H1 (cell line): ENCODE results near the gene CDH22. TPM values are rescaled to one million over a fixed set of nuclear protein-coding genes. Genes with fewer than 3 reads are reported as not detected.

ENCODE experiments used
- CTCF ChIA-PET: fragments of 300-600 bp; sonication (Branson Sonifier 250); formaldehyde crosslinking; loops from one replicate; lab custom pipeline; 2021; ENCODE audit not compliant: partially characterized antibody; lab: Charles Lee
- POLR2A ChIA-PET: fragments of 300-600 bp; sonication (Branson Sonifier 250); formaldehyde crosslinking; loops from one replicate; lab custom pipeline; 2021; ENCODE audit warnings: inconsistent platforms; ENCODE audit not compliant: partially characterized antibody; lab: Charles Lee
- DNase-seq, 2 experiments: peaks; one replicate each; pipeline versions ENCODE4 v3.0.0 to v3.0.0-alpha.2; 2010 to 2022; ENCODE audit warnings: low spot score in 2 of 2, low read depth in 1 of 2, mixed read lengths in 1 of 2
- FAIRE-seq: peaks from 2 replicates; lab custom pipeline; 2011; peaks lifted over from hg19 to GRCh38; lab: Jason Lieb, UNC
- H2AFZ ChIP-seq: 2 replicates; pipeline ENCODE4 v1.8.1; 2012; ENCODE audit warnings: low read length, inconsistent platforms
- H2AK5ac ChIP-seq: 2 replicates; pipeline ENCODE4 v1.6.1; 2013; ENCODE audit warnings: low read depth, low read length
- H2BK120ac ChIP-seq: replicated peaks from 2 replicates; pipeline ENCODE3; 2013; ENCODE audit warnings: low read depth, low read length, inconsistent platforms
- H2BK12ac ChIP-seq: 2 replicates; pipeline ENCODE4 v1.6.1; 2013; ENCODE audit warnings: low read depth, low read length
- H2BK15ac ChIP-seq: 2 replicates; pipeline ENCODE4 v1.6.1; 2013; ENCODE audit warnings: low read length
- H2BK20ac ChIP-seq: 2 replicates; pipeline ENCODE4 v1.6.1; 2013; ENCODE audit warnings: low read length
- H2BK5ac ChIP-seq: 2 replicates; pipeline ENCODE4 v1.6.1; 2013; ENCODE audit warnings: low read depth, low read length
- H3K14ac ChIP-seq: 2 replicates; pipeline ENCODE4 v1.6.1; 2013; ENCODE audit warnings: inconsistent platforms; ENCODE audit not compliant: insufficient read length
- H3K18ac ChIP-seq: 2 replicates; pipeline ENCODE4 v1.6.1; 2013; ENCODE audit warnings: low read length; ENCODE audit errors: extremely low read depth
- H3K23ac ChIP-seq: 2 replicates; pipeline ENCODE4 v1.6.1; 2013; ENCODE audit warnings: inconsistent platforms; ENCODE audit not compliant: insufficient read length
- H3K23me2 ChIP-seq: 2 replicates; pipeline ENCODE4 v1.6.1; 2013; ENCODE audit warnings: low read depth, low read length
- H3K27ac ChIP-seq: 2 replicates; pipeline ENCODE4 v1.6.1; 2011; ENCODE audit warnings: low read depth, low read length, inconsistent platforms
- H3K27me3 ChIP-seq, 4 experiments: replicated peaks in 1 of 4; 1 replicate in 1 of 4; 2 replicates in 3 of 4; pipeline versions ENCODE4 v1.6.1 to v1.8.1; 2011 to 2013; ENCODE audit warnings: low read length in 3 of 4, mild to moderate bottlenecking in 3 of 4, inconsistent platforms in 2 of 4, mixed read lengths in 2 of 4, moderate library complexity in 1 of 4; ENCODE audit not compliant: control insufficient read depth in 3 of 4, insufficient read depth in 3 of 4; ENCODE audit errors: extremely low read depth in 1 of 4
- H3K36me3 ChIP-seq, 4 experiments: 2 replicates each; pipeline versions ENCODE4 v1.6.1 to v1.8.1; 2011 to 2013; ENCODE audit warnings: mild to moderate bottlenecking in 4 of 4, low read length in 3 of 4, moderate library complexity in 2 of 4, control low read depth in 1 of 4, inconsistent platforms in 1 of 4; ENCODE audit not compliant: insufficient read depth in 4 of 4, control insufficient read depth in 2 of 4
- H3K4ac ChIP-seq: replicated peaks from 2 replicates; pipeline ENCODE3; 2013; ENCODE audit warnings: low read length, low read depth, mixed read lengths, inconsistent platforms; ENCODE audit not compliant: insufficient read length
- H3K4me1 ChIP-seq, 4 experiments: replicated peaks in 1 of 4; 1 replicate in 1 of 4; 2 replicates in 3 of 4; pipeline versions ENCODE4 v1.6.1 to v1.8.1; 2011 to 2013; ENCODE audit warnings: low read length in 3 of 4, inconsistent platforms in 2 of 4, mixed read lengths in 1 of 4; ENCODE audit not compliant: insufficient read depth in 4 of 4, control insufficient read depth in 3 of 4
- H3K4me2 ChIP-seq, 2 experiments: 2 replicates each; pipeline versions ENCODE4 v1.6.1 to v1.8.1; 2011 to 2013; ENCODE audit warnings: low read depth in 2 of 2, low read length in 2 of 2, control low read depth in 1 of 2, inconsistent platforms in 1 of 2, mild to moderate bottlenecking in 1 of 2; ENCODE audit not compliant: insufficient read depth in 1 of 2
- H3K4me3 ChIP-seq, 4 experiments: fragments of 200-600, 300-600 bp in 1 of 4; sonication (generic), shearing (Covaris generic), sonication (Bioruptor Twin) in 1 of 4; 2 replicates each; pipeline versions ENCODE4 v1.5.1 to v1.8.1; 2011 to 2016; ENCODE audit warnings: low read length in 4 of 4, low read depth in 3 of 4, control low read depth in 2 of 4, inconsistent platforms in 2 of 4, mild to moderate bottlenecking in 2 of 4, mixed read lengths in 1 of 4, moderate library complexity in 1 of 4; ENCODE audit not compliant: insufficient read depth in 2 of 4; ENCODE audit errors: extremely low read depth in 1 of 4
- H3K56ac ChIP-seq: replicated peaks from 2 replicates; pipeline ENCODE3; 2013; ENCODE audit warnings: low read depth, mild to moderate bottlenecking, mixed read lengths, low read length, inconsistent platforms; ENCODE audit not compliant: insufficient read length
- H3K79me1 ChIP-seq: 2 replicates; pipeline ENCODE4 v1.6.1; 2013; ENCODE audit warnings: low read depth, low read length, control low read depth
- H3K79me2 ChIP-seq, 2 experiments: 2 replicates each; pipeline versions ENCODE4 v1.6.1 to v1.8.1; 2012 to 2013; ENCODE audit warnings: low read length in 2 of 2, mild to moderate bottlenecking in 2 of 2, inconsistent platforms in 1 of 2; ENCODE audit not compliant: insufficient read depth in 2 of 2, control insufficient read depth in 1 of 2
- H3K9ac ChIP-seq, 4 experiments: replicated peaks in 1 of 4; 1 replicate in 1 of 4; 2 replicates in 3 of 4; pipeline versions ENCODE4 v1.6.1 to v1.8.1; 2011 to 2013; ENCODE audit warnings: low read depth in 3 of 4, low read length in 3 of 4, control low read depth in 2 of 4, mild to moderate bottlenecking in 2 of 4, moderate library complexity in 2 of 4, inconsistent platforms in 1 of 4; ENCODE audit errors: extremely low read depth in 1 of 4
- H3K9me3 ChIP-seq, 2 experiments: 2 replicates each; pipeline versions ENCODE4 v1.6.1 to v1.8.1; 2012 to 2013; ENCODE audit warnings: mild to moderate bottlenecking in 2 of 2, moderate library complexity in 2 of 2, control low read depth in 1 of 2, inconsistent platforms in 1 of 2, low read depth in 1 of 2, low read length in 1 of 2, mixed read lengths in 1 of 2; ENCODE audit not compliant: insufficient read depth in 2 of 2
- H4K20me1 ChIP-seq, 2 experiments: replicated peaks in 1 of 2; 2 replicates each; pipeline versions ENCODE3 to v1.8.1; 2011 to 2013; ENCODE audit warnings: inconsistent platforms in 2 of 2, low read length in 2 of 2, mild to moderate bottlenecking in 1 of 2; ENCODE audit not compliant: insufficient read depth in 2 of 2, control insufficient read depth in 1 of 2
- H4K5ac ChIP-seq: 2 replicates; pipeline ENCODE4 v1.6.1; 2013; ENCODE audit warnings: low read length, low read depth, mixed read lengths, inconsistent platforms; ENCODE audit not compliant: insufficient read length
- H4K8ac ChIP-seq: 2 replicates; pipeline ENCODE4 v1.8.0; 2013; ENCODE audit warnings: mild to moderate bottlenecking, moderate library complexity, low read length, inconsistent platforms; ENCODE audit not compliant: insufficient read depth; ENCODE audit errors: extremely low read depth
- H4K91ac ChIP-seq: replicated peaks from 2 replicates; pipeline ENCODE3; 2013; ENCODE audit warnings: low read length, mixed read lengths, inconsistent platforms; ENCODE audit not compliant: insufficient read length
- BCL11A ChIP-seq, 2 experiments: IDR thresholded peaks; one replicate each; pipeline ENCODE4 v1.6.1; 2011; ENCODE audit warnings: low read depth in 2 of 2, low read length in 2 of 2, mild to moderate bottlenecking in 2 of 2
- CEBPB ChIP-seq: IDR thresholded peaks from 2 replicates; pipeline ENCODE4 v1.6.1; 2012; ENCODE audit warnings: low read depth, low read length
- JUN ChIP-seq: IDR thresholded peaks from 2 replicates; pipeline ENCODE4 v1.6.1; 2011; ENCODE audit warnings: low read depth, mild to moderate bottlenecking, improper control_type of control experiment, low read length
- KDM5A ChIP-seq: fragments of 200-600 bp; IDR thresholded peaks from 2 replicates; pipeline ENCODE4 v1.7.1; 2012; ENCODE audit warnings: mild to moderate bottlenecking, low read length, inconsistent platforms, mixed read lengths
- POLR2AphosphoS5 ChIP-seq: IDR thresholded peaks from 2 replicates; pipeline ENCODE4 v1.6.1; 2011; ENCODE audit warnings: low read depth, low read length
- POU5F1 ChIP-seq: IDR thresholded peaks from 2 replicates; pipeline ENCODE4 v1.6.1; 2011; ENCODE audit warnings: low read depth, mild to moderate bottlenecking, low read length, moderate library complexity
- RAD21 ChIP-seq, 2 experiments: IDR thresholded peaks in 1 of 2; conservative IDR thresholded peaks in 1 of 2; 2 replicates each; pipeline ENCODE4 v1.6.1; 2011; ENCODE audit warnings: low read depth in 2 of 2, low read length in 2 of 2, improper control_type of control experiment in 1 of 2, inconsistent platforms in 1 of 2, mild to moderate bottlenecking in 1 of 2, moderate library complexity in 1 of 2
- RBBP5 ChIP-seq: IDR thresholded peaks from 2 replicates; pipeline ENCODE4 v1.7.1; 2012; ENCODE audit warnings: low read depth, mild to moderate bottlenecking, inconsistent platforms, low read length, moderate library complexity, borderline replicate concordance
- SP1 ChIP-seq: IDR thresholded peaks from 2 replicates; pipeline ENCODE4 v1.6.1; 2011; ENCODE audit warnings: low read depth, low read length
- TAF1 ChIP-seq: IDR thresholded peaks from 2 replicates; pipeline ENCODE4 v1.6.1; 2011; ENCODE audit warnings: mild to moderate bottlenecking, low read depth, low read length
- TBP ChIP-seq: IDR thresholded peaks from 2 replicates; pipeline ENCODE4 v1.6.1; 2011; ENCODE audit warnings: low read depth, low read length, improper control_type of control experiment
- ZNF274 ChIP-seq: IDR thresholded peaks from 2 replicates; pipeline ENCODE4 v1.7.0; 2012; ENCODE audit warnings: low read length, borderline replicate concordance; ENCODE audit errors: extremely low read depth
- WGBS, 2 experiments: shearing (Covaris generic) in 1 of 2; methylation state at CpG; one replicate each; pipeline versions ENCODE4 v1.1.6 to v1.1.7; 2013 to 2015; ENCODE audit warnings: low lambda C conversion rate in 2 of 2, mixed read lengths in 2 of 2, inconsistent platforms in 1 of 2, low coverage in 1 of 2, missing lambda C conversion rate in 1 of 2; ENCODE audit not compliant: insufficient replicate concordance in 2 of 2, insufficient coverage in 1 of 2, insufficient read length in 1 of 2; ENCODE audit errors: extremely low coverage in 1 of 2, missing lambda C conversion rate in 1 of 2; 5-methylcytosine and 5-hydroxymethylcytosine counted together
- polyA plus RNA-seq, 7 experiments: library from polyadenylated mRNA; depleted of rRNA in 3 of 7; stranded (reverse) in 5 of 7; unstranded in 2 of 7; fragments of >200 nt in 5 of 7; fragments of 200-250 nt in 2 of 7; gene quantifications; 1 replicate in 5 of 7; 2 replicates in 1 of 7; 4 replicates in 1 of 7; pipeline versions ENCODE4 v1.2.1 to v1.2.3, GENCODE V29; 2011 to 2013; ENCODE audit warnings: missing spikeins in 2 of 7, mixed read lengths in 2 of 7
- total RNA-seq: library from RNA; stranded (reverse); fragmentation: NEBNext Ultra II Directional; extraction: Animal tissue kit (Norgen Biotek cat#: 25700); gene quantifications from 2 replicates; pipeline ENCODE4 v1.2.1, GENCODE V29; 2021

The CDH22 gene
- total and polyA plus RNA-seq, 2 of the 8 experiments (the other 6 are each of a cell fraction or from before 2014, with no cell fraction given), result 0.35 to 0.39 TPM

DNA sequence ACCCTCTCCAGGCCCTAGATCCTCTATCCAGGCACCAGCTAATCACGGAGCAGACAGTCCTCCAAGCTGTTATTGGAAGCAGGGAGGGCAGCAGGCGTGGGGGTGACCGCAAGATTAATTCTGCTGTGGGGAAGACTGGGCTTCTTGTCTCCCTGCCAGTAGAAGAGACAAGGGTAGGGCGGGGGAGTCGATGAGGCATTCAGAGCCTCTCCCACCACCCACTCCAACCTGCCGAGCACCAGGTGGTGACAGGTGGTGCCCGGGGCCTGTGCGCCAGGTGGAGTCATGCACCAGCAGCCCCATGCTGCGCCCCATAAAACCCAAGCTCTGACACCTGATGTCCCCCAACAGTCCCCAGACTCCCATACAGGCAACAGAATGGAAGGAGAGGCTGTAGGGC lies 89.6 kb downstream of the CDH22 start:
- H2AFZ ChIP-seq, result no peak overlapping the region
- H3K27me3 ChIP-seq, result no peaks in the 10 kb centered on the region
- ChIA-PET POLR2A (no interaction called here), CTCF (interaction anchor here (0.5 to 0.9 kb wide), 5 partner anchors 19 to 231 kb away, joined by 3 to 6 read pairs (median 3); no protein-coding TSS in a partner anchor)
- no peak overlapping the region for H3K14ac ChIP-seq
- no peak overlapping the region for H3K4ac ChIP-seq
- H3K18ac ChIP-seq, result no peak overlapping the region
- no peak overlapping the region for H2BK5ac ChIP-seq
- H3K23me2 ChIP-seq, result peaks cover 4% of the 10 kb centered on the region; the same call in 1 of the 2 replicates
- no peak overlapping the region for H3K4me2 ChIP-seq
- peaks cover 15 to 42% (median 34%) of the 10 kb centered on the region in 4 experiments for H3K4me1 ChIP-seq
- no peak overlapping the region for H4K5ac ChIP-seq
- no peak overlapping the region for H3K23ac ChIP-seq
- FAIRE-seq, result no peak
- no peaks in the 10 kb centered on the region for H3K79me2 ChIP-seq
- no peaks in the 10 kb centered on the region for H3K79me1 ChIP-seq
- H3K36me3 ChIP-seq, result no peaks in the 10 kb centered on the region
- H3K27ac ChIP-seq, result no peak overlapping the region
- H2BK15ac ChIP-seq, result no peak overlapping the region
- no peak for DNase-seq
- no peak overlapping the region for H2BK120ac ChIP-seq
- 0 out of 2 replicates have a peak overlapping the region, but pooled peaks have one; percentile 25 for H2BK20ac ChIP-seq
- H3K56ac ChIP-seq, result no peak overlapping the region
- WGBS, 2 experiments, result 81% methylated on average over 9 of the region's 9 CpGs; no CpG with 5 or more reads in 1 of the 2 experiments
- H2AK5ac ChIP-seq, result no peak overlapping the region; the same call in 1 of the 2 replicates
- H3K9ac ChIP-seq, result no peak overlapping the region
- peak overlapping the region; percentile 41 for H2BK12ac ChIP-seq
- H3K4me3 ChIP-seq, result no peak overlapping the region
- no peak for TF ChIP-seq KDM5A
- TF ChIP-seq JUN, result no peak
- TF ChIP-seq SP1, result no peak
- no peak for TF ChIP-seq CEBPB
- no peak for TF ChIP-seq BCL11A (IDR thresholded peaks at IDR 0.05; ENCODE audit: low read depth in 2 of 2, low read length in 2 of 2)
- TF ChIP-seq RBBP5, result no peak
- no peak for TF ChIP-seq POLR2AphosphoS5
- TF ChIP-seq TAF1, result no peak
- TF ChIP-seq RAD21 (IDR thresholded peaks at IDR 0.05 in 1 of 2, conservative IDR thresholded peaks at IDR 0.05 in 1 of 2; ENCODE audit: low read depth in 2 of 2, low read length in 2 of 2), result no peak
- TF ChIP-seq TBP, result no peak
- no peak for TF ChIP-seq ZNF274
- TF ChIP-seq POU5F1, result no peak
- H4K20me1 ChIP-seq, result no peaks in the 10 kb centered on the region
- no peak overlapping the region for H4K8ac ChIP-seq
- no peaks in the 10 kb centered on the region for H3K9me3 ChIP-seq
- no peak overlapping the region for H4K91ac ChIP-seq
